ENCODE measurements around the gene QKI.

The QKI gene

DNA sequence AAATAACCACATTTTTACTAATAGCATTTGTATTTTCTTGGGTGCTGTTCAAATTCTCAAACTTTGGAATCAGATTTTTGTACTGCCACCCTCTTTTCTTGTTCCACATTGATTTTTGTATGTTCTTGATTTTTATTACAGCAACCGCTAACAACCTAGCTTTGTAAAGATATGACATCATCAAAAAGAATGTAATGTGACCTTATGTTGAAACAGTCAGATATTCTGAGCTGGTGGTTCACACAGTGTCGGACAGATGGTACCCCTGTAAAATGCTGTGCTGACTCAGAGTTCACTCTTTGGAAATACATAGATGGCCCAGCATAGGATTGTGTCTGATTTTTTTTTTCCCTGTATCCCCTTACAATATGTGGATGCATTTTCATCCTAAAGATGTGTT, 118.9 kb downstream of the QKI start:
- DNase-seq (ENCODE audit: low spot score) = peak; percentile 5

DNA sequence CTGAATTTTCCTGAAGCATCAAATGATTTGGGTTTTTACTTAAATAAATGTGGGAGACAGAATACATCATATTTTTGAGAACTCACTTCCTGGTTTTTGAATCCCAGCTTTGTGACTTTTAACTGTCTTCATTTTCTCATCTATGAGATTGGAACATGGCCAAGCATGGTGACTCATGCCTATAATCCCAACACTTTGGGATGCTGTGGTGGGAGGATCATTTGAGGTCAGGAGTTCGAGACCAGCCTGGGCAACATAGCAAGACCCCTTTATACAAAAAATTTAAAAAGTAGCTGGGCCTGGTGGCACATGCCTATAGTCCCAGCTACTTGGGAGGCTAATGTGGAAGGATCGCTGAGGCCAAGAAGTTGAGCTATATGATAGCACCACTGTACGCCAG, 122.3 kb downstream of the QKI start:
- DNase-seq (ENCODE audit: low spot score) = no peak

DNA sequence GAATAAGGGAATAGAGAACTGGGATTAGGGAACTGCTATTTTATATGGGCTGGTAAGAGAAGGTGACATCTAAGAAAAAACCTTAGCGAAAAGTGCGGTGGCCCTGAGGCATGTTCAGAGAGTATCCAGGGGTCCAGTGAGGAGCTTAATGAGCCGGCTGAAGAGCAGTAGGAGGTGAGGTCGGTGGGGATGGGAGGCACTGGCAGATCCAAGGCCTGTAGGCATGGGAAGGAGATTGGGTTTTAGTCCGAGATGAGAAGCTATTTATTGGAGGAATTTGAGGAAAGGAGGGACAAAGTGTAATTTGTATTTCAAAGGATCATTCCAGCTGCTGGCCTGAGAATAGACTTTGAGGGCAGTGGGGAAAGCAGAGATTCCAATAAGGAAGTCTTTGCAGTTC, 123.8 kb downstream of the QKI start:
- DNase-seq (ENCODE audit: low spot score) = no peak

DNA sequence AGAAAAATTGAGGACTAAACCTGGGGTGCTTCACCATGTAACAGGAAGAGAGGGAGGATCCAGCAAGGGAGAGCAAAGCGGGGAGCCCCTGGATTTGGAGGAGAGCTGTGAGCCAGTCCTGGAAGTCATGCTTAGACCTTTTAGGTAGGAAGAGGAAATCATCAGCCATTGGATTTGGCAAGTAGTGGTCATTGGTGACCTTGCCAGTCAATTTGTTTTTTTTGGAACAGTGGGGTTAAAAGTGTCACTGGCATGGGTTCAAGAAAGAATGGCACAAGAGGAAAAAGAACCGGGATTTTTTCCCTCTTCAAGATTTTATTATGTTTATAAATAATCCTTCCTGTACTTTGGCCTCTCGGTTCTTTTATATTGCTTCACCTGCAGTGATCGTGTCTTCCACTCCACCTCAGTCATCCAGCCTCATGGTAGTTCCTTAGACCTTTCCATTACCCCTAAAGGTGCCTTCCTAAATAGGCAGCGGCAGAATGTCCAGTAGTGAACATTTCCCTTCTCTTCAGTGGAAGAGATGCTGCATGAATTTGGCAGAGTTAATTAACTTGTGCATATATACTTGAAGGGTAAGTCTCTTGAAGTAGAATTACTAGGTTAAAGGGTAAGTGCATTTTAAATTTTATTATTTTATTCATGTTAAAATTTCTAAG, 124.7 kb downstream of the QKI start:
- DNase-seq (ENCODE audit: low spot score) = no peak

DNA sequence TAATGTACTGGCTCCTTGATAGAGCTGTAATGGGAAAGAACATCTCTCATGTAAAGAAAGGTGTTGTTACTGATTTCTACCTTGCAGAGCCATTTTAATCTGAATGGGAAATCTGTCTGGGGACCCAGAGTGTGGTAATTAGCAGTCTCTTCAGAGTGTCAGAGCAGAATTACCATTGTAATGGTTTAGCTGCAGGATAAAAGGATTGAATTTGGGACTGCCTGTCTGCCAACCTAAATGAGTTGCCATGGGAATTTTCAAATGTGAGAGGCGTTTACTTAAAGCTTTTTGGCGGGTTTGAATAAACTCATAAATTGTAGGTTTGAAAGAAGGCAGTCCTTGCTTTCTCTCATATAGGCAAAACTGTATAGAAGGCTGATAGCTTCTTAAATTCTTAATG, 128.8 kb downstream of the QKI start:
- DNase-seq (ENCODE audit: low spot score) = no peak

DNA sequence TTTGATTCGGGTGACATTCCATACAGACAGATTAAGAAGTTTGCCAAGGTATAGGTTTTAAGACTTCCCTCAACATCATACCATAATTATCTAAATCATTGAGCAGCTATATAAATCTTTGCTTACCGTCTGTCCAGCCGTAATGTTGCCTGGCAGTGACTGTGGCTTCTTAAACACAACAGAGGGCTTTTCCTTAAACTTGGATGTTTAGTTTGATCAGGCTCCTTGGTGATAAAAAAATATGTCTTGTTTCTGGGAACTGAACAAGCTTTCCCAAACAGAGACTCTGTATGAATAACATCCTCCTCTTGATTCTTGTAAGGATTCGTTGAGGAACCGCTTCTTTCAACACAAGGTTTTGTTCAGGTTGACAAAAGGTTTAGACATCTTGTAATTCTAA, 130.9 kb downstream of the QKI start:
- DNase-seq (ENCODE audit: low spot score) = no peak

DNA sequence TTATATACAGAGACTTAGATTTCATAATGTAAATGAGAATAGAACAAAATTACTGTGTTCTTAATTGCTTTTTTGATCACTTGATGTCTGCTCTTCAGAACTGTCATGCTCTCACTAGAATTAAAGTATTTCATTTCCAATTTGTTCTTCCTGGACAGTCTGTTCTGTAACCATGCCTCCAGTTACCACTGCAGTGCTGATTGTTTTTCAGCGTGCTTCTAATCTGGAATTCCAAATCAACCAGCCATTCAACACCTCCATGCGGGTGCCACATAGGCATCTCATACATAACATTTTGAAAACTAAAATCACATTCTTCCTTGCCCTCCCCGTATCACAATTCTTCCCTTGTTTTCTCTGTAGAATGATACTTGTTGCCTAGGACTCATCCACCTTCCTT, 132.8 kb downstream of the QKI start:
- no peak for DNase-seq (ENCODE audit: low spot score)

DNA sequence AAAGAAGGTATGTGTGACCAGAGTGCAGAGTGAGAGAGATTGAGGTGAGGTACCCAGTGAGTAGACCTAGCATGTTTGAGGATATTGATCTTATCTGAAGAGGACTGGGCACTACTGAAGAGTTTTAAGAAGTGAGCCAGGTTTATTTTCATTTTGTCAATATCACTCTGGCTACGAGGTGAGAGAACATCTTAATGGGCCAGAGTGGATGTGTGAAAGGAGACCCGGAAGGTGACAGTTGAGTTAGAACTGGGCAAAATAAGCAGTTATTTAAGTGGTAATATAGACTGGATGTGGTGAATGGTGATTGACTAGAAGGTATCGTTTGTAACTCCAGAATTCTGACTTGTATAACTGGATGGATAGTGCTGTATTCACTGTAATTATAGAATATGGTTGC, 134.1 kb downstream of the QKI start:
- DNase-seq (ENCODE audit: low spot score) = no peak

DNA sequence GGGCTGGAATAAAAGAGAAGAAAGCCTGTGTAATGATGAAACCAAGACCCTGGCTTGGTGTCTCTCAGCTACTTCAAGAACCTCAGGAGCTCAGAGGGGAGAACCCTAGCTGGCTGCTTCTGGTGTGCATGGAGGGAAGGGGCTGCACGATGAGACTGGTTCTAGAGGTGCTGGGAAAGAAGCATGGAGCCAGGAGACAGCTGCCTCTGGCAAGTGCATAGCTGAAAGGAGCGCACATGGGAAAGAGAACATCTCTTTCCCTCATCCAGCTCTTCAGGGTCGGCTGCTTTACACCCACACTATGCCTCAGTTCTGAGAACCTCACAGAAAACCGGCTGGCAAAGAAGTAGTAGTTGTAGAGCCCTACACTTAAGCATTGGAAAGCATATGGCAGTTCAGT, 139.5 kb downstream of the QKI start:
- DNase-seq (ENCODE audit: low spot score) = no peak

DNA sequence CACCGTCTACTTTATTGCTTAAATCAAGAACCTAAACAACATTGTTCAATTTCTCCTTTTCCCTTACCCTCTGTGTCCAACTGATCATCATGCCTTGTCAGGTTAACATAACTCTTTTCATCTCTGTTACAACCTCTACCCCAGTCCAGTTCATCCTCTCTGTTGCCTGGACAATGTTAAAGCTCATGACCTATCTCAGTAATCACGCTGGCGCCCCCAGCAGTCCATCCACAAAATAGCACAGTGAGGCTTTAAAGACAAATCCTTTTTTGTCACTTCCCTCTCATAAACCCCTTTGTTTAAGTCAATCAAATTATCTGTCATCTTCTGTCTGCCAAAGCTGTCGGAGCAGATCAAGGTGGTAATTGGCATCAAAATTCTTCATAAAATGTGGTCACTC, 140.1 kb downstream of the QKI start:
- DNase-seq (ENCODE audit: low spot score) = no peak

DNA sequence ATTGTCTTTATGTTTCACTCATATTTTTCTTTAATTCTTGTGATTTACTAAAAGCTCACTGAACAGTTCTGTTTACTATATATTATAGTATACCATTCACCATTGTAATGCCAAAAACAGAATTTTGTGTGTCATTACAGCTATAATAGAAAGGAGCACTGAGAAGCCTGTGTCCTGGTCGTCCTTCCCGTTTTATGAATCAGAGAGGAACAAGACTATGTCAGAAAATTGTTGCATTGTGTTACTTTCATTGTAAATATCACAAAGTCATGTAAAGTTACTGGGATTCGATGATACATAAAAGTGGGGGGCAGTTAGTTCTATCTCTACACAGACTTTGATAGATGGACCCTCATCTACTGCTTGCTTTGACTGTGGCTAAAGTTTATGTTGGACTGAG, 145.1 kb downstream of the QKI start:
- DNase-seq (ENCODE audit: low spot score) = no peak

DNA sequence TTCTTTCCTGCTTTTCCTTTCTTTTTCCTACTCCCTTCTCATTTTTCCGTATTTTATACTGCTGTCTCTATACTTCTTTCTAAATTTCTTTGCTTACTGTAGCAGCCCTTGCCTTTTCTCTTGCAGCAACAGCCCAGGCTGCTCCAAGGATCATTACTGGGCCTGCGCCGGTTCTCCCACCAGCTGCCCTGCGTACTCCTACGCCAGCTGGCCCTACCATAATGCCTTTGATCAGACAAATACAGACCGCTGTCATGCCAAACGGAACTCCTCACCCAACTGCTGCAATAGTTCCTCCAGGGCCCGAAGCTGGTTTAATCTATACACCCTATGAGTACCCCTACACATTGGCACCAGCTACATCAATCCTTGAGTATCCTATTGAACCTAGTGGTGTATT, 148.8 kb downstream of the QKI start:
- DNase-seq (ENCODE audit: low spot score) = no peak

DNA sequence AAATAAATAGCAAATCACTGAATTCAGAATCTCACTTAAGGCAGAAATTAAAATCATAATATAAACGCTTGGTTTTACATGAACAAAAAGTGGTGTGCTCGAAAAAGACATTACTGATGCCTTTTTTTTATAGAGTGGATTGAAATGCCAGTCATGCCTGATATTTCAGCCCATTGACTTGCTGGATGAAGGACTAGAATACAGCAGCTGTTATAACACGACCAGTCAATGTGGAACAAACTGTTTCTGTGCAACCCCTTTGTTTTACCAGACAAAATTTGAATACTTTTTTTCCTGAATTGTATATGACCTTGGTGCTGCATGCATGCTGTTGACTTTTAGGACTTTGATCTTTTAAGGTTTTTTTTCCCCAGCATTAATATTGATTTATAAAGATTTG, 150.0 kb downstream of the QKI start:
- DNase-seq (ENCODE audit: low spot score) = no peak

DNA sequence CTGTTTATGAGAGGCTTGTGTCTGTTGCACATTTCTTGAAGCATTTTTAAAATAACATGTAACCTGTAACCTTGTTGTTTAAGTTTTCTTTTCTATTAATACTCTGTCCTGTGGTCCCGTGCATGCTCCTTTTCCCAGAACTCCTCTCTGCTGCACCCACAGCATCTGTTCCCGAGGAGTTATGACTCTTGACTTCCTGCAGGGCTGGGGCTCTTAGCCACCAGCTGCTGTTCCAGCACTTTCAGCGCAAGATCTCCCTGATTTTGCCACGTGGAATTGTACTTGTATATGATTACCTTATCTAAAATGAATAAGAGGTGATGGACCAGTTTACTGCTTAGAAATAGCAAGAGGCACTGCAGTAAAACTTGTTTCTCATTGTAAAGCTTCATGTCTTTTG, 150.6 kb downstream of the QKI start:
- DNase-seq (ENCODE audit: low spot score) = no peak

DNA sequence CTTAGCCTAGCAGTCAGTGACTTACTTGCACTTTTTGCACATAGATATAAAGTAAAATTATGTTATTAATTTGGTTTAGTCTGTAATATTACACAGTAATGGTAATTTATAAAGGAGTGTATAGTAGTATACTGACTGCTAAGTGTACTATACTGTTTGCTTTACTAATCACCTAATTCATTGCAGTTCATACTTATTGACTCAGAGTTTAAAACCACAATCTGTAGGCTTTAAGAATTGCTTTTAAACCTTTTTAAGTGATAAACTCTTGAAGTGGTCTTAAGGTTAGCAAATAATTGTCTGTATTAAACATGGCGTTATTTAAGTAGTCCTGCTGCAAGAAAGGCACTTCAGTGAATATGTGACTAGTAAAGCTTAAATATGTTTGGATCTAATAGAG, 151.5 kb downstream of the QKI start:
- DNase-seq (ENCODE audit: low spot score) = no peak

DNA sequence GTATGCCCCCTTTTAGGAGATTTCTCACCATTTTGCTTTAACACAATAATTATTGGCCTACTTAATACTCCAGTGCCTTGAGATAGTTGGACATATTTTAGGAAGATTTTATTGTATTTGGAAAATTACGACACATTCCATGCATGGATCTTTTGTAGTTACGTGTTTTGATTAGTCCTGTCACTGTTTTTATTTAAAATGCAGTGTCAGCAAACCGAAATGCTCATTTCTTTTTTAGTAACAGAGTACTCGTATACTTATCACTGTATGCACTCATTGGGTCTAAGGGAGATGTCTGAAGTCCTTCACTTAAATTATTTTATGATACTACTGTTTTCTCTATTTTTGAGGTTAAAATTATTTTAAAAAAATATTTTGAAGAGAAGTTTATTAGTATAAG, 153.8 kb downstream of the QKI start:
- no peak for DNase-seq (ENCODE audit: low spot score)

DNA sequence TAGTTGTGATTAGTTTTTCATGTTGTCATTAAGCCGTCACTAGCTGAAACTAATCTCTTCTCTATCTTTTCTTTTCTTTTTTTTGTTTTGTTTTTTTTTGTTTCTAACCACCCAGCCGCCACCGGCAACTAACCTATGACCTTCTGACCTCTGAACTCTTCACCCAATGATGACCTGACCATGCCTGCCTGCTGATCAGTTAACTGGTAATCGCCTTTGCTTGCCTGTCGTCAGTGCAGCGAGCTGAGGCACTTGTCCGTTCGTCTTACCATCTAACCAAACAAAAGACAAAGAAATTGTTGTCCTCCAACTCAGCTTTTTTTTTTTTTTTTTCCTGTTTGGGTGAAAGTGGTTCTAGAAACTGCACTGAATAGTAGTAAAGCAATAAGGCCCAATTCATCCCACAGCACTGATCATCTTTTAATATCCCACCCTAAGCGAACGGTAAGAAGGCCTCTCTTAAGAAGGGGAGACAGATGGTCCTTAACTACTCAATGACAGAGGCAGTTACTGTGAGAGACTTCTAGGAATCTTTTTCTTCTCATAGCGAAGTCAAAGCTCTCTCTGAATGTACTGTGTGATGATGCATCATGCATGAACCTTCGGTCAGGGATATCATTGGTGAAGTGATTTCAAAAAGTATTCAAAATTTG, 156.2 kb downstream of the QKI start:
- no peak for DNase-seq (ENCODE audit: low spot score)

DNA sequence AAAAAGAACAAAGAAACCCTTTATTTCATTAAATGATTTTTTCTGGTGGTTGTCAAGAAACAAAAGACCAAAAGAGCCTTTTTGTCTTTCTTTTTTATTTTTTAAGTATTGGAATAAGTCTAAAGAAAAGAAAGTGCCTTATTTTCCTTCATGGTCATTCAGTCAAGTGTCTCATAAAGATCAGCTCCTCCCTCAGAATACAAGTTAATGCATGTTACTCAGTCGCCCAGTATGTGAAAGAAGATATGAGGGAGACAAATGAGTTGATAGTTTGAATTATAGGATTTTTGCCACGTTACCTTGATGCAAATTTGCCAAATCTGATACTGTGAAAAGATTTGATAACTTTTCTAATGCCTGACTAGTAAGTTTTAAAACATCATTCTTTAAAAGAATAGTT, 157.2 kb downstream of the QKI start:
- no peak for DNase-seq (ENCODE audit: low spot score)

DNA sequence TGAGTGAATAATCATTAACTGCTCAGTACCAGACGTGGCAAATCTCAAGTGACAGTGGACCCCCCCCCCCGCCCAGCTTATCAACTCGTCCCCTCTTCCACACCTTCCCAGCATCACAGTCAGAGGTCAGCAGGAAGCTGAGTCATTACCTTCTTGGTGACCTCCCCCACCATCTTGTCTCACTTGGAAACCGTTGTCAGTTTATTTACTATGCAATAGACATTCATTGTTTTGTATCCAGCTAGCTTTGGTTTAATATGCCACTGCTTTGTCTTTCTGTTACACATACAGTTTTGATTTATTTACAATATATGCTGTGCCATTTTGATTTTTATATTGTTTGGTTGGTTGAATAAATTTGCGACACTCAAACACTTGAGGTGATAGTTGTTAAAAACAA, 158.1 kb downstream of the QKI start:
- no peak for DNase-seq (ENCODE audit: low spot score)

DNA sequence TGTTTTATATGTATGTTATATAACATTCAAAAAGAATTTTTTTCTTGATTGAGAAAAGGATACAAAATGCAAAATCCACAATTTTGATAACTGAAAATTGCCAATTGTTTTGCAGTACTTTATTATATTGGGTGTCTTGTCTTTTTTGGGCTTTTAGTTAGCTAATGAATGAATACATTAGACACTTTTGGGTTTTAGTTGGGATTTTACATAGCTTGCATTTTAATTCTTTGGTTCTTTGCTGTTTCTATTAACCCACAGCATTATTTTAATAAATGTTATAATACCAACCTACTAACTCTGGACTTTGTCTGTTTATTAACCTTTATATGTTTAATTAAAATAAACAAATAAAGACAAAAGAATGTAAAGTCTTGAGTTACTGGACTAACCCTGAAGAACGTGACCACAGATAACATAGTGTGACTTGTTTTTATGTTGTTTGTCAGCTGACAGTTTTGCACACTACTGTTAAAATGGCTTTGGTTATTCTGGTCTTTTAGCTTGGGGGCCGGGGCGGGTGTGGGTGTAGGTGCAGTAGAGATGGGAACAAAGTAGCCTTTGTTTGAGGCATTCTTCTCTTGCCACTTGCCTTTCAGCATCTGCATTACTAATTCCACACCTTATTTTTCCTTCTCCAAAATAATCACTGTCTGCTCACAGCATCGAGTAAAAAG, 159.1 kb downstream of the QKI start:
- DNase-seq (ENCODE audit: low spot score) = no peak

DNA sequence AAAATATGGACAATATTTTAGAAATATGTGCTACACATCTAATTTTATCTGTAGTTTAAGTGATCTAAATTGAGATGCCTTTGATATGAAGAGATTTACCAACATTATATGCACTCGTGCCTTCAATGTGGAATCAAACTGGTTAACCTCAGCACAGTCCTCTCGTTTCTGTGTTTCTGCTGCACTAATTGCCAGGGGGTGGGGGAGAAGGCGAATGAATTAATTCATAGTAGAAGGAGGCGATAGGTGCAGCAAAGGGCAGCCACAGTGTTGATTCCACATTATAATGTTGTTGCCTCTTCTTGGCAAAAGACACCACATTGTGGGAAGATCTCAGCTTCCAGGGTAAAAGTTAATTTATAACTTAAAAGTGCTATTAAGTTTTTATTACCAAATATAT, 161.6 kb downstream of the QKI start:
- no peak for DNase-seq (ENCODE audit: low spot score)

DNA sequence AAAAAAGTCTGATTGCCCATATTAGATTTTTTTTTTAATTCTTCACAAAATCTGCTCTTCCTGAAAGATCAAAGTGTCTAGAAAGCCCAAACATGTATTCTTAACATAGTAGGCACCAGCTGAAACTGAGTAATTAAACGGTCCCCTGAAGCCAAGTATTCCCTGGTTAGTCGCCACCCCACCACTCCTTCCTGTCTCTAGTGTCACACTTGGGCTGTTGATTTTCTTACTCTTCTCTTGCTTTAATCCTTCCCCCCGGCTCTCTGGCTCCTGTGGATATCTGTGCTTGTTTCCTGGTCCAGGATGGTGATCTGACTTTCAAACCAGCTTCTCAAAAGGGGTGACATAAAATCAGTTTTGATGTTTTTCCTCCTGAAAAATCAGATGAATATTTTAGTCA, 162.9 kb downstream of the QKI start:
- no peak for DNase-seq (ENCODE audit: low spot score)

DNA sequence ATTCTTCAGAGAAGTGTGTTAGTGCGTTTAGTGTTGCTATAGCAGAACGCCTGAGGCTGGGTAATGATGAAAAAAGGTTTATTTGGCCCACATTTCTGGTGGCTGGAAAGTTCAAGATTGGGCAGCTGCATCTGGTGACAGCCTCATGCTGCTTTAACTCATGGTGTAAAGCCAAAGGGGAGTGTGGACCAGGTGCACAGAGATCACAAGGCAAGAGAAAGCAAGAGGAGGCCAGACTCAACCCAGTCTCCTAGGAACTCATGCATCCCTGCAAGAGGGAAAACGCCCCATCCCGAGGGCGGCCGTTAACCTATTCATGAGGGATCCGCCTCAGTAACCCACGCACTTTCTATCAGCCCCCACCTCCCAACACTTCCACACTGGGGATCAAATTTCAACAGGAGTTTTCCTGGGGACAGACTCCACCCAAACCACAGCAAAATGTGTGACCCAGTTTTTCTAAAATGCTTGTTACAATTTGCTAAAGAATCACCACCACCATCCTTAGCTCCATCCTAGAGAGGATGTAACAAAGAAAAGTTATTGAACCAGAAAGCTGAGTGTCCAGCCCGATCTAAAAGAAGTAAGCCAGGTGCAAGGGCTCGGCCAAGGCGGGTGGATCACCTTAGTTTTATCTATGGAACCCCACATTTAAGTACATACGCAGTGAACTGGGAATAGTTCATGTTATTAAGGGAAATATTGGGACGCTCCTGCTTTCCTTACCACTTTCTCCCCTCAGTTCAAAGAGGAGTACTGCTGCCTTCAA, 164.8 kb downstream of the QKI start:
- no peak for DNase-seq (ENCODE audit: low spot score)
